Stromal cell of bone marrow (primary cell): Measurements from ENCODE around the gene CST4.
"Not testable (repeated sequence)": the region's sequence is repeated elsewhere in the genome, so short reads cannot be mapped to it uniquely, and the experiment has no call there.

Experiments
- DNase-seq: peaks from one replicate; pipeline ENCODE4 v3.0.0-alpha.2; 2012; ENCODE audit warnings: low read depth

CST4 gene

DNA sequence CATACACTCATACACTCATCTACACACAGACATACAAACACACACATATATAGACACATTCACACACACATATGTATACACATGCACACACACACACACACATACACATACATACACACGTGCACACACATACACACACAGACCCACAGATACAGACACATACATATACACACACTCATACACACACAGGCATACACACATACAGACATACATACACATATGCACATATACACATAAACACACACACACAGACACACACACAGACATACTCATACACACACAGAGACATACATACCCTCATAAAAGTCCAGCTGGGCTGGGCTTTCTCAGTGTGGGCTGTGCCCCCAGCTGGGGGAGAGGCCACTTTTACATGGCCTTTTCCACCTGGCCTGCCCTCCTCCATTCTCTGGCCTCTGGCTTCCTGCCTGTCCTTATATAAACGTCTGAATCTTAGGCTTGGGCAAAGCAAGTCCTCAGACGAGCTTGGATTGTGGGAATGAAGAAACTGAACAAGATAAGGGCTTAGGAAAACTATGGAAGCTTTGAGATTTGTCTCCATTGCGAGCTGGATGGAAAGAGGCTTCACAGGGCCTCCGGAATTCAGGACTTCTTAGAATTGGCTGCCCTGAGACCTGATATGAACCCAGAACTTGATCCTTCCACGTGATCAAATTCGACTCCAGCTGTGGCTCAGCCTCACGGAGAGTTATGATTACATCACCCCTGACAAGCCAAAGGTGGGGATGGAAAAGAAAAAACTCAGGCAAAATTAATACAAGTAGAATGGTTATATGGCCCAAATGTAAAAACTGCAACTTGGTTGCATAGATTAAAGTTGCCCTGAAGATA lies 28.6 kb downstream of the CST4 start:
- peak; percentile 52 for DNase-seq

DNA sequence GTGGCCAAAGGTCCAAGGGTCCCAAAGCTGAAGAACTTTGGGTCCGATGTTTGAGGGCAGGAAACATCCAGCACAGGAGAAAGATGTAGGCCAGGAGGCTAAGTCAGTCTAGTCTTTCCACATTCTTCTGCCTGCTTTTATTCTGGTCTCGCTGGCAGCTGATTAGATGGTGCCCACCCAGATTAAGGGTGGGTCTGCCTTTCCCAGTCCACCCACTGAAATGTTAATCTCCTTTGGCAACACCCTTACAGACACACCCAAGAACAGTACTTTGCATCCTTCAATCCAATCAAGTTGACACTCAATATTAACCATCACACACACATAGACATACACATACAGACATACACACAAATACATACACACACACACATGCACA lies 29.2 kb downstream of the CST4 start:
- DNase-seq = not testable (repeated sequence)

DNA sequence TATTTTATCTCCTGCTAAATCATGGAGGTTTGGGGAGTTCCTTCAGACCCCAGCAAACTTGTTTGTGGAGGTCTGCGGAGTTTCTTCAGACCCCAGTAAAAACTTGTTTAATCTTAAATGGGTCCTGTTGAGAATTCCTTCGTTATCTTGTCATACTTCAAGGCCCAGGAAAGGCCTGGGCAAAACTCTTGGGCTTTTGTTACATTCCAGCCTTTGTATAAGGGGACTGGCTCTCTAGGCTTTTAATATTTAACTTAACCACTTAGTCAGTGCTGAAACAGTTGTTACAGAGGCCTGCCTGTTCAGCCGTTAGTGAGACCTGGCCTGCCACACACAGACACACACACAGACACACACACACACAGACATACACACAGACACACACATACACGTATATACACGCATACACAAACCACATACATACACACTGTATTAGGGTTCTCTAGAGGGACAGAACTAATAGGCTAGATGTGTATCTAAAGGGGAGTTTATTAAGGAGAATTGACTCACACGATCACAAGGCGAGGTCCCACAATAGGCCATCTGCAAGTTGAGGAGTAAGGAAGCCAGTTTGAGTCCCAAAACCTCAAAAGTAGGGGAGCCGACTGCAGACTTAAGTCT lies 29.7 kb downstream of the CST4 start:
- DNase-seq = no peak

DNA sequence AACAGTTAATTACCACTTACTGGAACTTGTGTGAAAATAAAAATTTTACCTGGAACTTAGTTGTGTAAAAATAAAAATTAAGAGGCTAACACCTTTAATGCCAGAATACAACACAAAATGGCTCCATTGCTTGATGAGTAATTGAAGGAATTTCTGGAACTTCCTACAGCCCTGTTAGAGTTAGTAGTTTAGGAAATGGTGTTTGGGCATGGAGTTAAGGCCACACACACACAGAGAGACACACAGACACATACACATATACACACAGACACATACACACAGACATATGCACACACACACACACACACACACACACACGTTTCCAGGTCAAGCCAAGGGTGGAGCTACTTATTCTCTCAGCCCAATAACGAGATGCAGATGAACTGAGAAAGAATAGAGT lies 30.5 kb downstream of the CST4 start:
- no peak for DNase-seq

DNA sequence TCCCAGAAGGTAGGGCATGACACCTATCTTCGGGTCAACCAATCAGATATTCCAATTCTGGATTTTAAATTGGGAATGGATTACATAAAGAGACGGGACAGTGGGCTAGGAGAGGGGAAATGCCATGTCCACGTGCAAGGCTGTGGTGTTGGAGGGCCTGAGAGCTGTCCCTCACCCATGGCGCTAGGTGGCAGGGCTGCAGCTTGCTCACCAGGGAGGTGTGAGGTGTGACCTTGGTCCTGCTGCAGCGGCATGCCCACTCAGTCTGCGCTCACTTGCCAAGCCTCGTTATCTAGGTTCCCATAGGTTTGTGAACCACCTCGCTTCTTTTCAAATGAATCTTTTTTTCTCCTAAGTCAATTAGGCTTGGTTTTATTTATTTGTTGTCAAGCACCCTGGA lies 31.6 kb downstream of the CST4 start:
- DNase-seq = no peak

DNA sequence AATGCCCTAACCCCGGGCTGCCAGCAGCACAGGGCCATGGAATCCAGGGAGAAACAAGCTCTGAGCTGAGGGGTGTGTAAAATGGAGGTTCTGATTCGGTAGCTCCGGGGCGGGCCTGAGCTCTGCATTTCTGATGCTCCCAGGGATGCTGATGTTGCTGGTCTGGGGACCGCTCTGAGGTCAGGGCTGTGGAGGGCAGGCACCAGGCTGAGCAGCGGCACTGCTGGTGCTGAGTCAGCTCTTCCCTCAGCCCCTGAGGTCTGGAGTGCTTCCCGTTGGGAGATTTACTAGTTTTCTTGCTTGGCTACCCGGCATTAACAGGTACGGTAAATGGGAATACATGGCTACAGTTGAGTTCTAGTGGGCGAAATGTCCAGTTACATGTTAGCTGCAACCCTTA lies 32.5 kb downstream of the CST4 start:
- no peak for DNase-seq

DNA sequence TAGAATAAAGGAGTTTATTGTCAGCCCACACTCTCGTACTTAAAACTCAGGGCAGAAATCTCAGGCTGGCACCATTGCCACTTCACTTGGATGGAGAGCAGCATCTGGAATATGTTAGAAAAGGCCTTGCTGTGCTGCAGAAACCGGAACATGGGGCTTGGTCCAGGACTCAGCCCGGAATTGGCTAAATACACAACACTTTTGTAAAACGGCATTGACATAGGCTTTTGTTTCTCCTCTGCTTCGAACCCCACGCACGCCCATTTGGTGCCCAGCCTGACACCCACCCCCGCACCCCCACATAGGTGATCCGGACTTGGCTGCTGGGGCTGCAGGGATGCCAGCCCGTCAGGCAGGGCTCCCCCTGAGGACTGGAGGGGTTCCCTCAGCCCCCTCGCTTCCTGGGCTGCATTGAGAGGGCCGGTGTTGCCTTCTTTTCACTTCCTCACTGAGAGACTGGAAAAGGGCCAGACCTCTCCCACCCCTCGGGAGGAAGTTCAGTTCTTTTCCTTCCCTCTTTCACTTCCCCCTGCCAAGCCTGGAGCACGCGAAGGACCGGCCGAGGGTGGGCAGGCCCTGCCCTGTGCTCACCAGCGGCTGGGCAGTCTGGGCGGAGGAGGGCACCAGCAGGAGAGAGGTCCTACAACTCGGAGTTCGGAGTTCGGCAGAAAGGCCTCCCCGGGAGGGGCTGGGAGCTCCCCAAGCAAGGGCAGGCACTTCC lies 33.2 kb downstream of the CST4 start:
- DNase-seq = no peak

DNA sequence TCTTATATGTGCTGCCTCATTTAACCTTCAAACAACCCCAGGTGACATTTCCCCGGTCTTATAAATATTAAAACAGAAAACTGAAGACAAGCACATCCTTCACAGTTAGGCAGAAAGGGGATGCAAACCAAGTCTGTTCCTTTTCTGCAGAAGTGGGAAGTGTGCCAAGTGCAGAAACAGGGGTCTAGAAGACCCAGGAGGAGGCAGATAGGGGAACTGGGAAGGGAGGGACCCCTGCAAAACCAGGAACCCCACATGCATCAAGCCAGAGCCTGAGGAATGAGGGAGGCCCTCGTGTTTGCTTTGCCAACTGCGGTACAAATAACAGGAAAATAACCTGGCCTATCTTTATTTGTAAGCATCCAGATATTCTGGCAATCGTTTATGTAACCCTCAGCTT lies 34.1 kb downstream of the CST4 start:
- DNase-seq = no peak

DNA sequence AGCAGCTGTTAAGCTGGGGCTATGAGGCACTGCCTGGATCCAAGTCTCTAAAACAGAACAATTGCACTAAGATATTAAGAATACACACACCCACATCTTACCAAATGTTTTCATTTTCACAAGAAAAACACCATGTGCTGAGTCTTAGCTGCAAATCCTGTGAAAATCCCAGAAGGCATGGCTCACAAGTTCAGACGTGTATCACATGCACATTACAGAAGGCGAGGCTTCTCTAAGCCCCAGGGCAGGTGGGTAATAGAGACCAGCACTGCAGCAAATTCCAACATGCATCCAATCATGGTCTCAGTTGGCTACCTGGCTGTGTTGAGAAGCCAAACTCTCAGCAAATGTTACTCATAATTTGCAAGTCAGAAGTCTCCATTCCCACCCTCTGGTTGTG lies 34.8 kb downstream of the CST4 start:
- DNase-seq = no peak

DNA sequence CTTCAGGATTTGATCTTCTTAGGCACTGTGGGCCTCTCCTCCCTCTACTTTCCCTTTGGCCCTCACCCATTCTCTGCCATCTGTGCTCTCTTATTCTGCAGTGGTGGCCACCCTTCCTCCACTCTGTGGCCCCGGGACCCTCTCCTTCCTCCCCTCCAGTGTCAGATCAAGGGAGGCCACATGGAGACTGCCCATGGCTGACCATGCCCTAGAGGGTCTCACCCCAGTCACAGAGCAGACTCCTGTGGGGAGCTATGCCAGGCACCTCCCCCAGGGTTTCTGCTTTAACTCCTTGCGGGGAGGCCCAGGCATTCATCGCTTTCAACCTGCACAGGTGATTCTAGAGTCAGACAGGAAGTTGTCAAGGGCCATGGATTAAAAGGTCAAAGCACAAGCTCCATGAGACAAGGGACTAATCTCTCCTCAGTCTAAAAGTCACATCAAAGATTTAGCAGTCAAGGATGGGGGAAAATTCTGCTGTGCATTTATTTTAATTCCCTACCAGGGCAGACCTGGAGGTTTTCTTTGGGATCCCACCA lies 35.4 kb downstream of the CST4 start:
- DNase-seq = no peak

DNA sequence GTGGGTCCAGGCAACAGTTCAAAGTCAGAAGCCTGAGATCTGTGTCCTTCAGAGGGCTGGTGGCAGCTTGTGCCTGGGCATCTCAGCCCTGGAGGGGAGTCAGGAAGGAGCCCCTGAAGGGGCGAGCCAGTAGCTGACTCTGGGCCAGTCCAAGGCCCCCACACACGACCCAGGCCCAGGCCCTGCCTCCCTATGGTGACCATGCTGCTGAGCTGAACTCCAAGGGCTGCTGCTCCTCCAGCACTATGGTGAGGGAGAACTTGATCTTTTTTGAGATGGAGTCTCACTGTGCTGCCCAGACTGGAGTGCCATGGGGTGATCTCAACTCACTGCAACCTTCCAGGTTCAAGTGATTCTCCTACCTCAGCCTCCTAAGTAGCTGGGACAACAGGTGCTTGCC lies 35.9 kb downstream of the CST4 start:
- DNase-seq = no peak

DNA sequence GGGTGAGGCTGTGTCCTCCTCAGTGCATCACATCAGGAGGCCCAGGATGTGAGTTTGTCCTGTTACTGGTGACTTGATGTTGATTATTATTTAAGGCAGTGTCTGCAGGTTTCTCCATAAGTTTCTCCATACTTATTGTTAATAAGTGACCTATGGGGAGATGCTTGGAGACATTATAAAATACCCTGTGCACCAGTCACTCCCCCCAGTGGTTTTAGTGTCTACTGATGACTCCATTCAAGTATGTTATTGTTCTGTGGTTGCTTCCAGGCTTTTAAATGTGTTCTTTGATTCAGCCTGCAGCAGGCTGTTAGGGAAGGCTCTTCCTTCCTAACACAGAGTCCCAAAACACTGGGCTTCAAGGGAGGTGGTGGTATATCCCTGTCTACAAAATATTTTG lies 36.5 kb downstream of the CST4 start:
- DNase-seq = peak; percentile 18

DNA sequence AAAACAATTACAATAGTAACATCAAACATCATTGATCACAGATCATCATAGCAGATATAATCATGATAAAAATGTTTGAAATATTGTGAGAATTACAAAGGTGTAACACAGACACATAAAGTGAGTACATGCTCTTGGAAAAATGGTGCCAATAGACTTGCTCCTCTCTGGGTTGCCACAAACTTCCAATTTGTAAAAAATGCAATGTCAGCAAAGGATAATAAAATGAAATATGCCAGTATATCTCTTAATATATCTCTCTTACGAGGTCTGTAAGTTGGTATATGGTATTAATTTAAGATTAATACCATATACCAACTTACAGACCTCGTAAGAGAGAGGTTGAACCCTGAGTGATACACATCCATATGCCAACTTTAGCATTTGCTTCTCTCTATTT lies 37.7 kb downstream of the CST4 start:
- DNase-seq = no peak

DNA sequence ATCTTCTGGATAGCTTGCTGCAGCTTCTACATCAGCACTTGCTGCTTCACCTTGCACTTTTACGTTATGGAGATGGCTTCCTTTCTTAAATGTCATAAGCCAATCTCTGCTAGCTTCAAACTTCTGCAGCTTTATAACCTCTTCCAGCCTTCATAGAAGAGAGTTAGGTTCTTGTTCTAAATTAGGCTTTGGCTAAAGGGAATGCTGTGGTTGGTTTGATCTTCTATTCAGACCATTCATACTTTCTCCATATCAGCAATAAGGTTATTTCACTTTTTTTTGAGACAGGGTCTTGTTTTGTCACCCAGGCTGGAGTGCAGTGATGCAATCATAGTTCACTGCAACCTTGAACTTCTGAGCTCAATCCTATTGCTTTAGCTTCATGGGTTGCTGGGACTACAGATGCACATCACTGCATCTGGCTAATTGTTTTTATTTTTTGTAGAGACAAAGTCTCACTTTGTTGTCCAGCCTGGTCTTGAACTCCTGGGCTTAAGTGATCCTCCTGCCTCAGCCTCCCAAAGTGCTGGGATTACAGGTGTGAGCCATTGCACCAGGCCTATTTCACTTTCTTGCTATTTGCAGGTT lies 38.9 kb downstream of the CST4 start:
- no peak for DNase-seq

DNA sequence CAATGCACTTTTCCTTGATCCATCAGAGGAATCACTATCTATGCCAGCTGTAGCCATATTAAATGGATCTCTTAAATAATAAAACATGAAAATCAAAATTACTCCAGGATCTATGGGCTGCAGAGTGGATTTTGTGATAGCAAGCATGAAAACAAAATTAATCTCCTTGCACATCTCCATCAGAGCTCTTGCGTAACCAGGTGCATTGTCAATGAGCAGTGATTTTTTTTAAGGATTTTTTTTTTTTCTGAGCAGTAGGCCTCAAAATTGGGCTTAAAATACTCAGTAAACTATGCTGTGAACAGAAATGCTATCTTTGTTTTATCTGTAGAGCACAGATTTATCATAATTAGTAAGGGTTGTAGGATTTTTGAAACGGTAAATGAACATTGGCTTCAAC lies 39.6 kb downstream of the CST4 start:
- no peak for DNase-seq

DNA sequence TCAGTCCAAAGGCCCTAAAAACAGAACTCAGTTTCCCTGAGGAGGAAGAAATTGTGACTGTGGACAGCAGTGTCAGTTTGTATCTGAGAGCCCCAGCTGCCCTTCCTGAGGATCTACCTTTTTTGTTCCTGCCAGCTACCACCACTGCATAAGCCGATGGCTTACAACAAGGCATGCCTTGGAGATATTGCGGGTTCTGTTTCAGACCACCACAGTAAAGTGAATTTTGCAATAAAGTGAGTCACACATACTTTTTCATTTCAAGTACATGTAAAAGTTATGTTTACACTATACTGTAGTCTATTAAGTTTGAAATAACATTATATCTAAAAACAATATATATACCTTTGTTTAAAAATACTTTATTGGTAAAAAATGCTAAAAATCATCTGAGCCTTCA lies 41.5 kb downstream of the CST4 start:
- DNase-seq = no peak

DNA sequence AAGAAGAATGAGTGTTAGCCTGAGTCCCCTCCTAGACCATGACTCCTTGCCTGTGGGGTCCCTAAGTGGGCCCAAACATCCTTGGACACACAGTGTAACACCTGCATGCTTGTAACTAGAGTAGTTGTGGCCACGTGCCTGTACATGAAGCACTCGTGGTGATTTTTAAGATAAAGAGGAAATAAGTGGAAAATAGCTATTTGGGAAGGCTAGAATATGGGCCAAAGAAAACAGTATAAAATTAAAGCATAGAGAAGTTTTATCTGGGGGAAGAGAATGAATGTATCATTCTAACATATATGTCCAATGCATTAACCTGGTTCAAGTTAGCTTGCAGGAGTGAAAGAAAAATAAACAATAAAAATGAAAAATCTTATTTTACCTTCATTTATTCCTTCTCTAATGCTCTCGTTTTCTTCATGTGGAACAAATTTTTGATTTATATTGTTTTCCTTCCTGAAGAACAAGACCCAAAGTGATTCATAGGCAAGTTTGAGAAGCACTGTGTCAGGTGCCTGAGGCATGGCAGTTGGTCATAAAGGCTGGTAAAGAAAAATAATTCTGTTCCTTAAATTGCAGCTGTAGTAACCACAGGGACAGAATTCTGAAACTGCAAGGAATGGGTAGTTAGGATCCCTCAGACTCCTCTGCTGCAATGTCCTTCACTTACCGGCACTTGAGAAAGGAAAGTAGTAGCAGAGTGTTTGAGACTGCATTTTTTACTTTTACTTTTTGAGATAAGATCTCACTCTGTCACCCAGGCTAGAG lies 42.5 kb downstream of the CST4 start:
- DNase-seq = no peak

DNA sequence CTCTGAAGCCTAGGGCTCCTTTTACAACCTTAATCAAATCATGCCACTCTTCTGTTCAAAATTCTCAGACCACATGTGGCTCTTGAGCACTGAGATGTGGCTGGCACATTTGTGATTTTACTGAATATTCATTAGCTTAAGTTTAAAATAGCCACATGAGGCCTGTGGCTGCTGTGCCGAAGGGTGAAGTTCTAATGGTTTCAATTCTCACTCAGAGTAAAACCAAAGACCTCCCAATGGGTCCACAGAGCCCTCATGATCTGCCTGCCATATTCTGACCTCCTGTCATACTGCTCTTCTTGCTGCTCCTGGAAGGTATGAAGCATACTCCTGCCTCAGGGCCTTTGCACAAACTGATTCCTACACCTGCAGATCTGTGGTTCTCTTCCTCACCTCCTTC lies 43.3 kb downstream of the CST4 start:
- no peak for DNase-seq

DNA sequence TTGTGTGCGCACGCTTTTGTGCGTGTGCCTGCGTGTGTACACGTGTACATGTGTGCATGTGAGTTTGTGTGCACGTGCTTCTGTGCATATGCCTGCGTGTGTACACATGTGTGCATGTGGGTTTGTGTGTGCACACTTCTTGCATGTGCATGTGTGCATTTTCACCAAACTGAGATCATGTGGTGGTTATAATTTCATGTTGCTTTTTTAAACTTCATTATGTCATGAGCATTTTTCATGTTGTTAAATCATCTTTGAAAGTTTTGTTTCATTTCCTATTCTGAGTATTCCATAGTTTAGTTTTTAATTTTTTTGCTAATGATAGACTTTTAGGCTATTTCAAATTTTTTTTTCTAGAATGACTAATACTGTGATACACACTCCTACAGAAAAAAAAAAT lies 44.7 kb downstream of the CST4 start:
- no peak for DNase-seq

DNA sequence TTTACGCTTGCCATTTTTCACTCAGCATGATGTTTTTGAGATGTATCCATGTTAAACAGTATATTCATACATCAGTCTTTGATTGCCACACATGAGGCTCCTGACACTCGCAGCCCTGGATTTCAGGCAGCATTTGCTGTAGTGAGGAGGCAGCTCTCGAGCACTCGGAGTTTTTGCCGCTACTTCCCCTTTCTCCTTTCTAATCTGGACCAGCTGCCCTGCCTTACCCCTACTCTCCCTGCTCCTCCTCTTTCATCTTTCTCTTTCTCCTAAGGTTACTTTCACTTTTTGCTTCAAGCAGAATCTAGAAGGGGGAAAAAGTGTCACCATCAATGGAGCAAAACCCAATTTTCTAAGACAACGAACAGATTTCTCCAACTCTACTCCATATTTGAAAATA lies 45.2 kb downstream of the CST4 start:
- DNase-seq = no peak

DNA sequence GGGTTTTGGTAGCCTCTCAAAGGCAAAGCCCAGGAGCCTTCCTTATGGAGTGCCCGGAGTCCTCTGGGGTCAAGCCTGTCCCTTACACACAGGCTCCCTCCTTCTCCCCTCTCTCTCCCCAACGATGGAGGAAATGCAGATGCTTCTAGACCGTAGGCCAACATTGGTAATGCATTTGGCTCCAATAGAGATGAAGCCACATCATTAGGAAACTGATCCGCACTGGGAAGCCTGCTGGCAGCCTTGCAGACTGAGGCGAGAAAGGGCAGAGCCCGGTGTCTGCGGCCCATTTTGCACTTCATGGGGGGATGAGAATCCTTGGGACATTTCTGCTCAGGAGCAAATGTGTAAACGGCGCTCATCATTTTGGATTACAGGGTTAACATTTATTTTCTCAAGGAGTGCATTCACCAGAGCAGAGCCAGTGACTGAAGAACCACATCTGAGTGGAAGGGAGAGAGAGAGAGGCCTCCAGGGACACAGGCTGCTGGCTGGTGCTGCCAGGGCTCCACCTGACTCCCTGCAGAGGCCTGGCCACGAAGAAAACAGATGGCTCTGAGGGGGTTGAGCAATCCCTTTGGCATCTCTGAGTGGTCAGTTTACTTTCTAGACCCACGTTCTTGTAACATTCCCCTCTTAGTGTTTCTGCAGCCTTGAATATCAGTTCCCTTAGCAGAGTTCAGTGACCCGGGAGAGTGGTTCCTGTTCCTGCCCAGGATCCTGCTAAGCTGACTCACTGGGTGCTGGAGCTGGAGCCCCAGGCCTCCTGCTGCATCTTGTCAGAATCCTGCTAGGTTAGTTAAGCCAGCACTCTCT lies 46.7 kb downstream of the CST4 start:
- DNase-seq = peak; percentile 38
